Omental fat pad (tissue), 4 donors: ENCODE data around the gene NAA16. TPM values are rescaled to one million over a fixed set of nuclear protein-coding genes. Genes with fewer than 3 reads are reported as not detected.

ENCODE experiments used
- ATAC-seq: fragments of 150-250 bp; one replicate; pipeline ENCODE4 v1.9.1; 2016; ENCODE audit warnings: mild to moderate bottlenecking, moderate library complexity; ENCODE audit not compliant: low FRiP score
- DNase-seq: peaks from one replicate; pipeline ENCODE4 v3.0.0-alpha.2; 2019; ENCODE audit warnings: low spot score
- CTCF ChIP-seq, 3 donors: fragments of 450-650 bp; IDR thresholded peaks; one replicate each; pipeline ENCODE4 v1.5.1; 2016 to 2017; ENCODE audit warnings: antibody characterized with exemption in 3 of 3, mild to moderate bottlenecking in 3 of 3, moderate library complexity in 2 of 3
- total RNA-seq, 4 donors: library from RNA; depleted of rRNA; stranded (reverse); fragments of >200 nt; gene quantifications; one replicate each; pipeline ENCODE4 v1.1.0, GENCODE V29; 2016

Gene NAA16
- total RNA-seq = 10 to 100 TPM in 3 of 4 donors, 1 to 10 TPM in 1; 8.9 to 20.7 (median 14.2) TPM

GRCh38 chr13:41310963-41311405 lies at the start of gene NAA16:
Gene NAA16 (plus strand): TSS chr13:41311267. CDS start chr13:41311529, 262 bp downstream.
- TF ChIP-seq CTCF (IDR thresholded peaks at IDR 0.05) = no peak
- peak; percentile 84 for ATAC-seq
- peak; percentile 78 for DNase-seq

GRCh38 chr13:41263261-41263971 lies 47.7 kb upstream of the NAA16 start, which contains the start of gene MTRF1:
Gene MTRF1 (minus strand): TSS chr13:41263576. CDS start chr13:41260907, 2,669 bp downstream.
- peak; percentile 37 for DNase-seq
- TF ChIP-seq CTCF (IDR thresholded peaks at IDR 0.05) = no peak
- ATAC-seq = peak; percentile 94

GRCh38 chr13:41267106-41267505 lies 44.0 kb upstream of the NAA16 start:
- TF ChIP-seq CTCF (IDR thresholded peaks at IDR 0.05) = no peak
- DNase-seq = no peak
- ATAC-seq = no peak

GRCh38 chr13:41268764-41269163 lies 42.3 kb upstream of the NAA16 start:
- ATAC-seq = no peak
- DNase-seq = no peak
- TF ChIP-seq CTCF (IDR thresholded peaks at IDR 0.05) = no peak

- ATAC-seq (no peak), DNase-seq (no peak)
- no peak for TF ChIP-seq CTCF (IDR thresholded peaks at IDR 0.05)
Observed at GRCh38 chr13:41271456-41272285, 39.4 kb upstream of the NAA16 start.

GRCh38 chr13:41273831-41274441 lies 37.1 kb upstream of the NAA16 start:
- DNase-seq = no peak
- TF ChIP-seq CTCF (IDR thresholded peaks at IDR 0.05) = no peak
- ATAC-seq = no peak
